Osteoblast (primary cell): ENCODE data around the gene RET. TPM values are rescaled to one million over a fixed set of nuclear protein-coding genes. Genes with fewer than 3 reads are reported as not detected.

Source experiments
- DNase-seq: peaks from one replicate; pipeline ENCODE4 v3.0.0; 2011; ENCODE audit warnings: low spot score, mixed read lengths; ENCODE audit not compliant: insufficient read length; ENCODE audit errors: missing footprints
- H2AFZ ChIP-seq: 2 replicates; pipeline ENCODE4 v1.6.0; 2011; ENCODE audit warnings: mild to moderate bottlenecking, low read length
- H3K27ac ChIP-seq: 2 replicates; pipeline ENCODE4 v1.5.1; 2011; ENCODE audit warnings: mild to moderate bottlenecking, low read depth, low read length, moderate library complexity
- H3K27me3 ChIP-seq: 2 replicates; pipeline ENCODE4 v1.6.0; 2012; ENCODE audit warnings: mild to moderate bottlenecking, control low read depth, inconsistent platforms, low read length, moderate library complexity; ENCODE audit not compliant: insufficient read depth
- H3K36me3 ChIP-seq: 2 replicates; pipeline ENCODE4 v1.5.1; 2011; ENCODE audit warnings: mild to moderate bottlenecking, low read length, control low read depth, moderate library complexity; ENCODE audit not compliant: insufficient read depth
- H3K4me1 ChIP-seq: 2 replicates; pipeline ENCODE4 v1.5.1; 2011; ENCODE audit warnings: mild to moderate bottlenecking, low read length, control low read depth, moderate library complexity; ENCODE audit not compliant: insufficient read depth
- H3K4me2 ChIP-seq: 2 replicates; pipeline ENCODE4 v1.6.0; 2011; ENCODE audit warnings: mild to moderate bottlenecking, low read length; ENCODE audit not compliant: insufficient read depth
- H3K4me3 ChIP-seq: fragments of 200-600 bp; sonication (generic); 3 replicates; pipeline ENCODE4 v1.5.1; 2012; ENCODE audit warnings: mild to moderate bottlenecking, low read length, inconsistent platforms; ENCODE audit not compliant: insufficient read depth
- H3K79me2 ChIP-seq: 2 replicates; pipeline ENCODE4 v1.6.0; 2012; ENCODE audit warnings: mild to moderate bottlenecking, low read length, control low read depth, inconsistent platforms; ENCODE audit not compliant: insufficient read depth
- H3K9me3 ChIP-seq: 2 replicates; pipeline ENCODE4 v1.5.1; 2011; ENCODE audit warnings: low read depth, low read length, control low read depth
- H4K20me1 ChIP-seq: 2 replicates; pipeline ENCODE4 v1.6.0; 2012; ENCODE audit warnings: mild to moderate bottlenecking, low read length, control low read depth; ENCODE audit not compliant: insufficient read depth
- CTCF ChIP-seq: IDR thresholded peaks from 2 replicates; pipeline ENCODE4 v1.5.1; 2011; ENCODE audit warnings: mild to moderate bottlenecking, low read depth, low read length, moderate library complexity; ENCODE audit errors: extremely low read depth
- total RNA-seq: library from RNA; depleted of rRNA; stranded (reverse); fragments of >200 nt; gene quantifications from 2 replicates; pipeline ENCODE4 v1.2.3, GENCODE V29; 2012

Gene RET
- total RNA-seq, 1 donor, result under 0.01 TPM

GRCh38 chr10:43122096-43122495 lies 45.2 kb downstream of the RET start:
- Histone ChIP-seq H3K27ac (no peak overlapping the region), H3K36me3 (no peaks in the 10 kb centered on the region), H3K79me2 (no peaks in the 10 kb centered on the region), H3K4me1 (no peaks in the 10 kb centered on the region), H3K4me2 (no peak overlapping the region), H2AFZ (no peak overlapping the region), H3K27me3 (peaks cover 7% of the 10 kb centered on the region), H4K20me1 (no peaks in the 10 kb centered on the region), H3K4me3 (no peak overlapping the region), H3K9me3 (no peaks in the 10 kb centered on the region)
- peak; percentile 62 for DNase-seq
- no peak for TF ChIP-seq CTCF

- Histone ChIP-seq H3K9me3 (no peaks in the 10 kb centered on the region), H3K4me3 (no peak overlapping the region), H4K20me1 (no peaks in the 10 kb centered on the region), H3K27me3 (peaks cover 7% of the 10 kb centered on the region), H3K4me2 (no peak overlapping the region), H3K79me2 (no peaks in the 10 kb centered on the region), H3K27ac (no peak overlapping the region), H3K4me1 (no peaks in the 10 kb centered on the region), H2AFZ (no peak overlapping the region), H3K36me3 (no peaks in the 10 kb centered on the region)
- peak; percentile 42 for DNase-seq
- no peak for TF ChIP-seq CTCF
Observed at GRCh38 chr10:43122826-43123225, 46.0 kb downstream of the RET start.

- Histone ChIP-seq H3K36me3 (no peaks in the 10 kb centered on the region), H3K79me2 (no peaks in the 10 kb centered on the region), H3K9me3 (no peaks in the 10 kb centered on the region), H4K20me1 (no peaks in the 10 kb centered on the region), H2AFZ (no peak overlapping the region), H3K4me1 (peaks cover 2% of the 10 kb centered on the region), H3K27me3 (peaks cover 7% of the 10 kb centered on the region), H3K4me2 (no peak overlapping the region), H3K4me3 (no peak overlapping the region), H3K27ac (no peak overlapping the region)
- no peak for TF ChIP-seq CTCF
- DNase-seq, result peak; percentile 61
Observed at GRCh38 chr10:43123361-43124093, 46.7 kb downstream of the RET start.

- H4K20me1 ChIP-seq, result no peaks in the 10 kb centered on the region
- H3K4me1 ChIP-seq, result peaks cover 8% of the 10 kb centered on the region
- H3K9me3 ChIP-seq, result no peaks in the 10 kb centered on the region
- H3K4me2 ChIP-seq, result no peak overlapping the region
- no peaks in the 10 kb centered on the region for H3K79me2 ChIP-seq
- no peak overlapping the region for H3K27ac ChIP-seq
- H3K27me3 ChIP-seq, result peaks cover 7% of the 10 kb centered on the region
- TF ChIP-seq CTCF, result no peak
- H2AFZ ChIP-seq, result no peak overlapping the region
- H3K36me3 ChIP-seq, result no peaks in the 10 kb centered on the region
- DNase-seq, result peak; percentile 57
- no peak overlapping the region for H3K4me3 ChIP-seq
Observed at GRCh38 chr10:43124094-43124521, 47.2 kb downstream of the RET start.
